ENCODE data around the gene CEP164.

GRCh38 chr11:117426297-117426685 is 98.6 kb downstream of the CEP164 start:
- TF ChIP-seq CTCF (conservative IDR thresholded peaks at IDR 0.05) (peak; percentile 100), EZH2 (IDR thresholded peaks at IDR 0.05; ENCODE audit: low read depth) (no peak)
